GM03348 (cell line): ENCODE results near the gene STOX2.
"Not testable (repeated sequence)": the region's sequence is repeated elsewhere in the genome, so short reads cannot be mapped to it uniquely, and the experiment has no call there.

Experiments used
- DNase-seq: peaks from one replicate; pipeline ENCODE4 v3.0.0; 2012; ENCODE audit warnings: low spot score

STOX2 gene

GRCh38 chr4:184021389-184021788, 116.3 kb downstream of the STOX2 start:
- no peak for DNase-seq

- no peak for DNase-seq
Observed at GRCh38 chr4:184022679-184023383, 117.7 kb downstream of the STOX2 start.

GRCh38 chr4:184024637-184025036, 119.5 kb downstream of the STOX2 start:
- no peak for DNase-seq

GRCh38 chr4:184028561-184029374, 123.7 kb downstream of the STOX2 start:
- DNase-seq = no peak

- no peak for DNase-seq
Observed at GRCh38 chr4:184030036-184030435, 124.9 kb downstream of the STOX2 start.

- DNase-seq = no peak
Observed at GRCh38 chr4:184030764-184031163, 125.7 kb downstream of the STOX2 start.

GRCh38 chr4:184032091-184032490, 127.0 kb downstream of the STOX2 start:
- no peak for DNase-seq

GRCh38 chr4:184039963-184040383, 134.9 kb downstream of the STOX2 start:
- no peak for DNase-seq

GRCh38 chr4:184041156-184041555, 136.0 kb downstream of the STOX2 start:
- no peak for DNase-seq

GRCh38 chr4:184046148-184046547, 141.0 kb downstream of the STOX2 start:
- DNase-seq = no peak

- not testable (repeated sequence) for DNase-seq
Observed at GRCh38 chr4:184051262-184051661, 146.2 kb downstream of the STOX2 start.

- no peak for DNase-seq
Observed at GRCh38 chr4:184052616-184053015, 147.5 kb downstream of the STOX2 start.

- no peak for DNase-seq
Observed at GRCh38 chr4:184053434-184053833, 148.3 kb downstream of the STOX2 start.

GRCh38 chr4:184056877-184057276, 151.8 kb downstream of the STOX2 start:
- no peak for DNase-seq

- DNase-seq = no peak
Observed at GRCh38 chr4:184058026-184058425, 152.9 kb downstream of the STOX2 start.

GRCh38 chr4:184059099-184059498, 154.0 kb downstream of the STOX2 start:
- no peak for DNase-seq

- DNase-seq = no peak
Observed at GRCh38 chr4:184061582-184061981, 156.5 kb downstream of the STOX2 start.

GRCh38 chr4:184062769-184063168, 157.7 kb downstream of the STOX2 start:
- DNase-seq = no peak

GRCh38 chr4:184064877-184065276, 159.8 kb downstream of the STOX2 start:
- DNase-seq = no peak

- no peak for DNase-seq
Observed at GRCh38 chr4:184066584-184067300, 161.6 kb downstream of the STOX2 start.

- no peak for DNase-seq
Observed at GRCh38 chr4:184067931-184068554, 162.9 kb downstream of the STOX2 start.
